Endodermal cell (in vitro differentiated cells): Measurements from ENCODE around the gene CLIC3. TPM values are rescaled to one million over a fixed set of nuclear protein-coding genes. Genes with fewer than 3 reads are reported as not detected.

Source experiments
- DNase-seq: peaks from one replicate; pipeline ENCODE4 v3.0.0-alpha.2; 2017
- H3K27ac ChIP-seq: 2 replicates; pipeline ENCODE4 v1.5.1; 2013; ENCODE audit warnings: mild to moderate bottlenecking, low read depth, low read length, moderate library complexity
- H3K27me3 ChIP-seq: 2 replicates; pipeline ENCODE4 v1.6.1; 2013; ENCODE audit warnings: mild to moderate bottlenecking, low read length, moderate library complexity; ENCODE audit not compliant: insufficient read depth, control insufficient read depth, poor library complexity, severe bottlenecking
- H3K36me3 ChIP-seq: 2 replicates; pipeline ENCODE4 v1.7.0; 2013; ENCODE audit warnings: mild to moderate bottlenecking, low read length, moderate library complexity; ENCODE audit not compliant: control insufficient read depth, insufficient read depth
- H3K4me1 ChIP-seq: one replicate; pipeline ENCODE4 v1.7.0; 2013; ENCODE audit warnings: low read length; ENCODE audit not compliant: control insufficient read depth, insufficient read depth
- H3K4me3 ChIP-seq: 2 replicates; pipeline ENCODE4 v1.5.1; 2013; ENCODE audit warnings: mild to moderate bottlenecking, low read length, moderate library complexity
- H3K9ac ChIP-seq: 2 replicates; pipeline ENCODE4 v1.6.1; 2013; ENCODE audit warnings: mild to moderate bottlenecking, low read length, moderate library complexity; ENCODE audit not compliant: poor library complexity, severe bottlenecking; ENCODE audit errors: extremely low read depth
- H3K9me3 ChIP-seq: 2 replicates; pipeline ENCODE4 v1.6.1; 2013; ENCODE audit warnings: mild to moderate bottlenecking, low read length, moderate library complexity; ENCODE audit not compliant: control insufficient read depth
- H3K27ac Mint-ChIP-seq: 2 replicates; pipeline ENCODE4 v1.8.0; 2020; ENCODE audit warnings: mixed read lengths
- H3K27me3 Mint-ChIP-seq: 2 replicates; pipeline ENCODE4 v1.8.0; 2021; ENCODE audit warnings: mild to moderate bottlenecking, mixed read lengths; ENCODE audit not compliant: insufficient read depth
- H3K36me3 Mint-ChIP-seq: 2 replicates; pipeline ENCODE4 v1.8.0; 2020; ENCODE audit warnings: low read depth, mixed read lengths
- H3K4me1 Mint-ChIP-seq: 2 replicates; pipeline ENCODE4 v1.8.0; 2020; ENCODE audit warnings: mixed read lengths
- H3K4me3 Mint-ChIP-seq: 2 replicates; pipeline ENCODE4 v1.8.0; 2020; ENCODE audit warnings: mild to moderate bottlenecking, moderate library complexity, mixed read lengths
- H3K9me3 Mint-ChIP-seq: 2 replicates; pipeline ENCODE4 v1.8.0; 2020; ENCODE audit warnings: mild to moderate bottlenecking, mixed read lengths
- WGBS, 2 experiments: methylation state at CpG; one replicate each; pipeline versions ENCODE4 v1.1.5 to v1.1.7; 2013; ENCODE audit warnings: missing lambda C conversion rate in 2 of 2, mixed read lengths in 1 of 2; ENCODE audit not compliant: insufficient coverage in 1 of 2, insufficient read length in 1 of 2; 5-methylcytosine and 5-hydroxymethylcytosine counted together
- total RNA-seq, 2 donors: library from RNA; stranded (reverse); fragmentation: NEBNext Ultra II Directional in 1 of 2; extraction: Animal tissue kit (Norgen Biotek cat#: 25700) in 1 of 2; gene quantifications; 2 replicates in 1 of 2; 3 replicates in 1 of 2; pipeline ENCODE4 v1.2.1, GENCODE V29; 2021
- TF ChIP-seq, protein P1 (sequence below): fragments of 200-600 bp; sonication (generic); conservative IDR thresholded peaks from 2 replicates; pipeline ENCODE4 v1.5.0; 2021; ENCODE audit warnings: antibody characterized with exemption, mild to moderate bottlenecking

The CLIC3 gene
- total RNA-seq, 2 donors from 2014 or later, result 0.46 TPM; not detected in 1

DNA sequence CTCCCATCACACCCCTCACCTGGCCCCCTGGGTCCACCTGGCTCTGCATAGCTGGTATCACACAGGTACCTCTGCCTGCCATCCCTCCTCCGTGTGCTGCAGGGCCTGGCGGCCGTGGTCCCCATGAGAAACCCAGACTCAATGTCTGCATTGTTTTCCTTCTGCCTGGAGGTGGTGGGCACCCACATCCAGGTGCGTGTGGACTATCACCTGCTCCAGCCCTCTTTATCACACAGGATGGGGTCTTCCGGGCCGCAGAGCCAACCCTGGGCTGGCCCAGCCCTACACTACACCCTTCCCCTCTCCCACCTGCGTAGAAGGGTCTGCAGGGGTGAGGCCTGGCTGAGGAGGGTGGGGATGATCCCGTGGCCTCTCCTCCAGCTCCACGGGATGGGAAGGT lies 42.5 kb upstream of the CLIC3 start:
- H3K4me3 Mint-ChIP-seq, result no peak overlapping the region
- H3K9me3 Mint-ChIP-seq, result no peaks in the 10 kb centered on the region
- no peaks in the 10 kb centered on the region for H3K4me1 Mint-ChIP-seq
- no peaks in the 10 kb centered on the region for H3K4me1 ChIP-seq
- H3K4me3 ChIP-seq, result no peak overlapping the region
- no peak for DNase-seq
- WGBS, 2 experiments, result 94 to 100% methylated on average over 3 to 9 of the region's 9 CpGs
- no peak overlapping the region for H3K27ac Mint-ChIP-seq
- H3K9ac ChIP-seq, result no peak overlapping the region
- no peaks in the 10 kb centered on the region for H3K27me3 Mint-ChIP-seq
- H3K36me3 Mint-ChIP-seq, result peaks cover 12% of the 10 kb centered on the region
- TF ChIP-seq, protein P1, sequence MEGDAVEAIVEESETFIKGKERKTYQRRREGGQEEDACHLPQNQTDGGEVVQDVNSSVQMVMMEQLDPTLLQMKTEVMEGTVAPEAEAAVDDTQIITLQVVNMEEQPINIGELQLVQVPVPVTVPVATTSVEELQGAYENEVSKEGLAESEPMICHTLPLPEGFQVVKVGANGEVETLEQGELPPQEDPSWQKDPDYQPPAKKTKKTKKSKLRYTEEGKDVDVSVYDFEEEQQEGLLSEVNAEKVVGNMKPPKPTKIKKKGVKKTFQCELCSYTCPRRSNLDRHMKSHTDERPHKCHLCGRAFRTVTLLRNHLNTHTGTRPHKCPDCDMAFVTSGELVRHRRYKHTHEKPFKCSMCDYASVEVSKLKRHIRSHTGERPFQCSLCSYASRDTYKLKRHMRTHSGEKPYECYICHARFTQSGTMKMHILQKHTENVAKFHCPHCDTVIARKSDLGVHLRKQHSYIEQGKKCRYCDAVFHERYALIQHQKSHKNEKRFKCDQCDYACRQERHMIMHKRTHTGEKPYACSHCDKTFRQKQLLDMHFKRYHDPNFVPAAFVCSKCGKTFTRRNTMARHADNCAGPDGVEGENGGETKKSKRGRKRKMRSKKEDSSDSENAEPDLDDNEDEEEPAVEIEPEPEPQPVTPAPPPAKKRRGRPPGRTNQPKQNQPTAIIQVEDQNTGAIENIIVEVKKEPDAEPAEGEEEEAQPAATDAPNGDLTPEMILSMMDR, result no peak
- H3K9me3 ChIP-seq, result no peaks in the 10 kb centered on the region
- H3K36me3 ChIP-seq, result peaks cover 10% of the 10 kb centered on the region
- no peak overlapping the region for H3K27ac ChIP-seq
- peaks cover 3% of the 10 kb centered on the region for H3K27me3 ChIP-seq

DNA sequence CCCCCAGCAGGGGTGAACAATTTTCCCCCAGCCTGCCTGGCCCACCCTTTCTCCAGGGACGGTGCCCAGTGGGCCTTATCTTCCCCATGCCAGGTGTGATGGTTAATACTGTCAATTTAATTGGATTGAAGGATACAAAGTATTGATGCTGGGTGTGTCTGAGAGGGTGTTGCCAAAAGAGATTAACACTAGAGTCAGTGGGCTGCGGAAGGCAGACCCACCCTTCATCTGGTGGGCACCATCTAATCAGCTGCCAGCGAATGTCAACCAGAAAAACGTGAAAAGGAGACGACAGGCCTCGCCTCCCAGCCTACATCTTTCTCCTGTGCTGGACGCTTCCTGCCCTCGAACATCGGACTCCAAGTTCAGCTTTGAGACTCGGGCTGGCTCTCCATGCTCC lies 41.1 kb upstream of the CLIC3 start:
- Mint-ChIP-seq H3K27me3 (peaks cover 2% of the 10 kb centered on the region), H3K4me1 (no peaks in the 10 kb centered on the region), H3K27ac (no peak overlapping the region), H3K9me3 (no peaks in the 10 kb centered on the region), H3K4me3 (no peak overlapping the region), H3K36me3 (peaks cover 12% of the 10 kb centered on the region)
- DNase-seq, result no peak
- H3K27ac ChIP-seq, result no peak overlapping the region
- no peaks in the 10 kb centered on the region for H3K9me3 ChIP-seq
- TF ChIP-seq, protein P1, result no peak
- no peaks in the 10 kb centered on the region for H3K4me1 ChIP-seq
- H3K4me3 ChIP-seq, result no peak overlapping the region
- H3K36me3 ChIP-seq, result peaks cover 10% of the 10 kb centered on the region
- WGBS, 2 experiments, result 93 to 100% methylated on average over 8 to 10 of the region's 10 CpGs
- H3K27me3 ChIP-seq, result peaks cover 3% of the 10 kb centered on the region
- no peak overlapping the region for H3K9ac ChIP-seq

DNA sequence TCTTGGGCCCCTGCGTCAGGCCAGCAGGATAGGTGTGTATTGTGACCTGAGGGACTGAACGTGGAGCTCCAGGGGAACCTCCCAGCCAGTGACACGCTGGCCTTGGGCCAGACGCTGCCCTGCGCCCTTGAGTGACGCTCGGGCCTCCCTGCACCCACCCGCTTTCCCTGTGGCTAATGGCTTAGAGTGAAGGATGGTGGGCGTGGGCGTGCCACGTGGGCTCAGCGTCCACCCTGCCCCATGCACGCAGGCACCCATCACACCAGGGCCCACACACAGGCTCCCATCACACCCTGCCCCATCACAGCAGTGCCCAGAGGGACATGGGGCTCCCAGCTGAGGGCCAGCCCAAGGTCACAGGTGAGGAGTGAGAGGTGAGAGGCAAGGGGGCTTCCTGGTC lies 40.7 kb upstream of the CLIC3 start:
- Mint-ChIP-seq H3K27ac (no peak overlapping the region), H3K9me3 (no peaks in the 10 kb centered on the region), H3K4me3 (no peak overlapping the region), H3K4me1 (no peaks in the 10 kb centered on the region), H3K27me3 (peaks cover 2% of the 10 kb centered on the region), H3K36me3 (peaks cover 12% of the 10 kb centered on the region)
- no peak for DNase-seq
- peaks cover 3% of the 10 kb centered on the region for H3K27me3 ChIP-seq
- H3K27ac ChIP-seq, result no peak overlapping the region
- H3K4me1 ChIP-seq, result no peaks in the 10 kb centered on the region
- TF ChIP-seq, protein P1, result no peak
- no peak overlapping the region for H3K4me3 ChIP-seq
- H3K36me3 ChIP-seq, result peaks cover 10% of the 10 kb centered on the region
- WGBS, 2 experiments, result 92 to 95% methylated on average over 6 to 13 of the region's 13 CpGs
- no peak overlapping the region for H3K9ac ChIP-seq
- H3K9me3 ChIP-seq, result no peaks in the 10 kb centered on the region
